ENCODE data around the gene EEIG1.
"Not testable (repeated sequence)": the region's sequence is repeated elsewhere in the genome, so short reads cannot be mapped to it uniquely, and the experiment has no call there.

EEIG1 gene

DNA sequence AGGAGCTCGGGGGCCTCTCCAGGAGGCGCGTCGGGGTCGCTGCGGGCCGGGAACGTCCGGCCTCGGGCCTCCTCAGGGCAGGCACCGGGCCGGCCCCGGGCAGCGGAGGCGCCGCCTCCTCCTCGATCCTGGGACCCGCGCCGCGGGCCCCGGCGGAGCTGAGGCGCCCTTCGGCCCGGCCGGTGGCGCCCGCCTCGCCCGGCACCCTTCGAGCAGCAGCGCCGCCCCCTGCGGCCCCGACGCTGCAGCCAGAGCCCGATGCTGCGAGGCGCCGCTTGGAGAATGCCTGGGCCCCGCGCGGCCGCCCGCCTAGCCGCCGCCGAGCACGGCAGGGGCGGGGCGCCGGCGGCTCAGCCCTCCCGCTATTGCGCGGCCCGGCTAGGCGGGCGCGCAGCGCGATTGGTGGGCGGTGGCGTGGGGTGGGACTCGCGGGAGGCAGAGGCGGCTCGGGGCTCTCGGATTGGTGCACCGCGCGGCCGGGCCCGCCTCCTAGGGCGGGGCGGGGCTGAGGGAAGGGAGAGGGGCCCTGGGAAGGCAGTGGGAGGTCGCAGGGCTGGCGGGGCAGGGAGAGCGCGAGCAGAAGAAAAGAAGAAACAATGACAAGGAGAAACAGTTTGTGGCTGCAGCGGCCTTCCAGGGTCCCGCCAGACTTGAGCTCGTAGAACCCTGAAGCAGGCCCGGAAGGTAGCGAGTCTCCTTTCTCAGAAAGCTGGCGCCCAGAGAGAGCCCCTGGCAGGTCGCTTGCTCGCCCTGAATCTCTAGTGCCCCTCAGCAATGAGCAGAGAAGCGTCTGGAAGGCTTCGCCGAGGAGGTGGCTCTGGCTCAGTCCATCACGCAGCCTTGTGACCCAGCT lies at the start of gene EEIG1:
Gene EEIG1, minus strand, starts transcription at position 284 of the 853 bp plus-strand sequence. CDS start 852 bp downstream, outside the sequence.
- no peak for DNase-seq

DNA sequence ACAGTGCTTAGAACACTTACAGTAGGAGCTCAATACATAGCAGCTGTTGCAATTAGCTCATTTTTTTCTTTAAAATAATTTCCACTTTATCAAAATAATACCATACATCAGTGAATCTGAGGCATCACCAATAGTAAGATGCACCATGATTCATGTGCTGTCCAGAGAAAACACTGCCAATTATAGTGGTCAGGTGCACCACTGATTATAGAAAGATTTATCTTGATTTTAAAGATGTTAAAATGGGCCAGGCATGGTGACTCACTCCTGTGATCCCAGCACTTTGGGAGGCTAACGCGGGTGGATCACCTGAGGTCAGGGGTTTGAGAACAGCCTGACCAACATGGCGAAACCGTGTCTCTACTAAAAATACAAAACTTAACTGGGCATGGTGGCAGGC lies 46.9 kb upstream of the EEIG1 start:
- no peak for DNase-seq

DNA sequence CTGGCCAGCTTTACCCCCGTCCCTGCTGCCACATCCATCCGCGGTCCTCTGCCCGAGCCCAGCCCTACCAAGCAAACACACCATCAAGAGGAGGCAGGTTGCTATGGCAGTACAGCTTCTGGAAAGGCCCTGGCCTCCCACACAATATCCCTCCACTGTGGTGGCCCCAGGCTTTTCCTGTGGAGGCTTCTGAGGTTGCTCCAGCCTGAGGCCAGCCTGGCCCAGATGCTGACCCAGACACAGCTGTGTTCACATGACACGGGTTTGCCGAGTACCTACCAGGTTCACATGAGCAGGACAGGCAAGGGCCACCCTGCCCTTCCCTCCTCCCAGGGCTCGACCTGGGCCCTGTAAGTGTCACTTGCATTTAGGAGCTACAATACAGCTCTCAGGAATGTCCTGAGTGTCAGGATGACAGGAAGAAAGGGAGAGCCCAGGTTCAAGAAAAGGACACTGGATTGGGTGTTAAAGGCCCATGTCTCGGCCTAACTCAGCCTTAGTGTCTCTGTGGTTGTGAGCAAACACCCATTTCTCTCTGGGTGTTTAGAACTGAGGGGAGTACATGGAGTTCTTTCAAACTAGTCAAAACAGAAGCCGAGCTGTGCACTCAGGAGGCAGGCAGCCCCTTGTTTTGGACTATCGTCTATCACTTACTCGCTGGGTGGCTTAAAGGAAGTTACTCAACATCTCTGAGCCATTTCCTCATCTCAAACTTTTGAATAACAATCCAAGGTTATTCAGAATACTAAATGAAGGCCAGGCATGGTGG lies 46.2 kb upstream of the EEIG1 start:
- DNase-seq, result no peak

DNA sequence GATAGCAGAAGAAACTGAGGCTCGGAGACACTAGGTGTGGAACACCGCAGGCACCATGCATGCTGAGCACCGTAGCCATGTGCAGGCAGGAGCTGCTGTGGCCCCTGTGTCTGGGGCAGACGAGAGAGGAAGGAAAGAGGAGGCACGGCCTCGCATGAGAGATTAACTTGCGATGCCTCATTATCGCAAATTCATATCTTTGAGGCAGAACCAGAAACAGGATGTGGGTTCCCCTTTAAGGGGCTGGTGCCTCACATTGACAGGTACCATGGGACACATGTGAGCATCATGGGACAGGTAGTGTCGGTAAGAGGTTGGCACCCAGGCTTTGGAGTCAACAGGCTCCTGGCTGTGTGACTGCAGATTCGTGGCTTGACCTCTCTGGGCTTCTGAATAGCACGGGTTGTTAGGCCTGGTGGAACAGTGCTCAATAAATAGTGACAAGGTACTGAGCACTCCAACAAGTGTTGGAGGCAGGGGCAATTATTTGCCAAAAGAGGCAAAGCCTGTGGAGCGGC lies 45.5 kb upstream of the EEIG1 start:
- no peak for DNase-seq

DNA sequence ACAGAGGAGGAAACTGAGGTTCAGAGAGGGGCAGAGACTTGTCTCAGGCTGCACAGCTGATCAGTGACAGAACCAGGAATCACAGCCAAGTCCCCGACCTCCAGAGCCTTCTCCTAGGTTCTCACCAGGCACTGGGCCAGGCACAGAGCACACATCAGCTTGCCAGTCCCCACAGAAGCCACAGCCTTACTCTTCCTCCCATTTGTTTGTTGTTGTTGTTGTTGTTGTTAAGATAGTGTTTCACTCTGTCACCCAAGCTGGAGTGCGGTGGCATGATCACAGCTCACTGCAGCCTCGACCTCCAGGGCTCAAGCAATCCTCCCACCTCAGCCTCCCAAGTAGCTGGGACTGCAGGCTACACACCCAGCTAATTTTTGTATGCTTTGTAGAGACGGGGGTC lies 44.9 kb upstream of the EEIG1 start:
- no peak for DNase-seq

DNA sequence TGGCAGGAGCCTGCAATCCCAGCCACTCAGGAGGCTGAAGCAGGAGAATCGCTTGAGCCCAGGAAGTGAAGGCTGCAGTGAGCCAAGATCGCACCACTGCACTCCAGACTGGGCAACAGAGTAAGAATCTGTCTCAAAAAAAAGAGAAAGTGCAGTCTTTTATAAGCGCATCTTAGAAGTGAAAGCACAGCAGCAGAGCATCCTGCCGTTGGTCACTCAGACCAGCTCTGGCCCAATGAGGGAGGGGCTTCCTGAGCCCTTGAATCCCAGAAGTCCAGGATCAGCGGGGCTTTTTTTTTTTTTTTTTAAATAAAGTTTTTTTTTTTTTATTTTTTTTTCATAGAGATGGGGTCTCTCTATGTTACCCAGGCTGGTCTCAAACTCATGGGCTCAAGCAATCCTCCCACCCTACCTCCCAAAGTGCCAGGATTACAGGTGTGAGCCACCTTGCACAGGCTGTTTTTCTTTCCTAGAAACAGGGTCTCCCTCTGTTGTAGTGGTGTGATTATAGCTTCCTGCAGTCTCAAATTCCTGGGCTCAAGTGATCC lies 44.0 kb upstream of the EEIG1 start:
- DNase-seq, result no peak

DNA sequence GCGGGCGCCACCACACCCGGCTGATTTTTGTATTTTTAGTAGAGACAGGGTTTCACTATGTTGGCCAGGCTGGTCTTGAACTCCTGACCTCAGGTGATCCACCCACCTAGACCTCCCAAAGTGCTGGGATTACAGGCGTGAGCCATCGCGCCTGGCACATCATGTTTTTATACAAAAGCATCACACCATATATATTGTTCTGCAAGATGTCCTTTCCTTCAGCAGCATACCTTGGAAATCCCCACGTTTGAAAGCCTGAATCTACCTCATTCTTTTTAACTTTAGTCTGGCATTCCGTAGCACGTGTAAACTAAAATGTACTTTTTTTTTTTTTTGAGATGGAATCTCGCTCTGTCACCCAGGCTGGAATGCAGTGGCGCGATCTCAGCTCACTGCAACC lies 42.9 kb upstream of the EEIG1 start:
- not testable (repeated sequence) for DNase-seq

DNA sequence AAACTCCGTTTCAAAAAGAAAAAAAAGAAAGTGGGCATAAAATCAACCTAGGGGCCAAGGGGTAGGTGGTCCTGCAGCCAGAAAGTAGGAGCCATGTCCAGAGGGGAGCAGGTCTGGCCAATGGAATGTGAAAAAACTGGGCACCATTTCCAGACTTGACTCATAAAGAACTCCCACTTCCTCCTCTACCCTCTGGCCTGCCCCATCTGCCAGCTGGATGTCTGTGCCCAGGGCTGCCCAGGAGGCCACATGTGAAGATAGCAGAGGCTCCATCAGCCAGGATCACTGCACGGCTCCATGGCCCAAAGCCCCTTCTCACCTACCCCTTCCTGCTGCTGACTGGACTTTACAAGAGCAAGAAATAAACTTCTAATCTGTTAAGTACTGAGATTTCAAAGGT lies 42.1 kb upstream of the EEIG1 start:
- no peak for DNase-seq

DNA sequence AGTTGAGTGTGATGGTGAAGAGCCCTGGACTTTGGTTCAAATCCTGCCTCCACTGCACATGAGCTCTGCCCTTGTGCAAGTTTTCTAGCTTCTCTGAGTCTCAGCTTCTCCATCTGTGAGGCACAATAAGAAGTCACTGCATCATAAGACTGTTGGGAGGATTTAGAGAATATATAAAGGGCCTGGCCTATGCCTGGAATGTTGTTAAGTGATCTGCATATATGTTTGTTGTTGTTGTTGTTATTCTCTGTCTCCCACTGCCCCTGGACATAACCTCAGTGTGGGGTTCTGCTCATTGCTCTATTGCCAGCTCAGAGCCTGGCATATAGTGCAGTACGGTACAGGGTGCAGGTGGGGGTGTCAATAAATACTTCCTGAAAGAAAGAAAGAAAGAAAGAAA lies 40.3 kb upstream of the EEIG1 start:
- DNase-seq, result no peak

DNA sequence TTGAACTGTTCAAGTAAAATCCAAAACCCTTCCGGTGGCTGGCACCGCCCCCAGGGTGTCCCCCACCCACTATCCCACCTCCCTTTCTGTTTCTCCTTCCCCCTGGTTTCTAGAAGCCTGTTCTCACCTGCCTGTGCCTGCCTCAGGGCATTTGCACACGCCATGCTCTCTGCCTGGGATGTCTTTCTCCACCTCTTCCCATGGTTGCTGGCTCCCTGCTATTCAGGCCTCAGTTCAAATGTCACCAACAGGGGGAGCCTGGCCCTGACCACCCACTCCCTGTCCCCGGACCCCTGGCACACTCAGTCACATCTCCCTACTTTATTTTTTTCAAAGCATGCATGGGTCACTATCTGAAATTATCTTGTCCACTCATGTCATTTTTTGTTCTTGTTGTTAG lies 39.9 kb upstream of the EEIG1 start:
- no peak for DNase-seq

DNA sequence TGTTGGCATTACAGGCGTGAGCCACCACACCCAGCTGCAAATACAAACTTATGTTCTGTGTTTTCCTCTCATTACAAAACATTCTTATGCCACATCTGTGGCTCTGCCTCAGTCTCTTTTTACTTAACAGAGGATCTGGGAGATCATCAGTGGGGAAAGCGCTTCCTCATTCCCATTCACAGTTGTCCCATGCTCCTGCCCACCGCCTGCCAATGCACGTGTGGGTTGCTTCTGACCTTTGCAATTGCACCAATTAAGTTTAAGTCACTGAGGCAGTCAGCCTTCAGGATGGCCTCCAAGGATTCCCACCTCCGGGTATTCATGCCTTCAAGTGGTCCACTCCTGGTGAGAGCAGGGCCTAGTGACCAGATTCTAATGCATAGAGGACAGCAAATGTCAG lies 34.9 kb upstream of the EEIG1 start:
- DNase-seq, result no peak

DNA sequence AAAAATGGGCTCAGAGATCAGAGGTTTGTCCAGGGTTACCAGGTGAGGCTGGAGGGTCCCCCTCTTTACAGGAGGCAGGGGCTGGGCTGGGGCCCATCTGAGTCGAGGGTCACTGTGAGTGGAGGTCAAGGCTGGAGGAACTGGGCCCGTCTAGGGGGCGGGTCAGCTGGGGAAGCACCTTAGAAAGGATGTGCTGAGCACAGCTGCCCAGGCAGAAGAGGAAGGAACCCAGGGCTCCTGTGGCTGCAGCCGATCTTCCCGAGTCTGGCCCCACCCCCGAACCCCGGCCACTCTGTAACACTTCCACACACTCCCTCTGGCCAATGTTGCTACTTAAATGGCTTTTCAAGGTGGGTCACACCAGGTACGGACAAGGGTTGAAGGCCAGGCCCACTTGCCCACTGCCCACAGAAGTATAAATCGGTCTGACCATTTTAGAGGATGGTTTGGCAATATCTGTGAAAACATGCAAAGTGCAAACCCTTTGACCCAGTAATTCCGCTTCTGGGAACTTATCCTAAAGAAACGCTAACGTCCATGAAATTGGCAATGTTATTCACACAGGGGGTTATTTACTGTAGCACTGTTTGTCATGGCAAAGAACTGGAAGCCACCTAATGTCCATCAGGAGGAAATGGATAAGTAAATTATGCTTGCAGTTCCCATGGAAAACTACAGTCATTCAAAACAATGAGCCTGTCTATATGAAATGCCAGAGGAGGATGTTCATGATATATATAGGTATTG lies 30.5 kb upstream of the EEIG1 start:
- no peak for DNase-seq

DNA sequence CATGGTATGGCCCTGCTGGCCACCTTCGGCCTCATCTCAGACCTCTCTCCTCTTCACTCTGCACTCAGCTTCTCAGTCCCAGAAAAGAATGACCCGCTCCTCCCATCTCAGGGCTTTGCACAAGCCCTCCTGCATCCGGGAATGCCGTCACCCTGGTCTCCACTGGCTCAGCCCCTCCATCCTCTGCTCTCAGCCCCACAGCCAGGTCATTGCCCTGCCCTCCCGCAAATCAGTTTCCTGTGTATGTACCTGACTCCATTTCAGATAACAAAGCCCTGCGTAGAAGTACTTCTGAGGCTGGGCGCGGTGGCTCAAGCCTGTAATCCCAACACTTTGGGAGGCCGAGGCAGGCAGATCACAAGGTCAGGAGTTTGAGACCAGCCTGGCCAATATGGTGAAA lies 28.9 kb upstream of the EEIG1 start:
- no peak for DNase-seq

DNA sequence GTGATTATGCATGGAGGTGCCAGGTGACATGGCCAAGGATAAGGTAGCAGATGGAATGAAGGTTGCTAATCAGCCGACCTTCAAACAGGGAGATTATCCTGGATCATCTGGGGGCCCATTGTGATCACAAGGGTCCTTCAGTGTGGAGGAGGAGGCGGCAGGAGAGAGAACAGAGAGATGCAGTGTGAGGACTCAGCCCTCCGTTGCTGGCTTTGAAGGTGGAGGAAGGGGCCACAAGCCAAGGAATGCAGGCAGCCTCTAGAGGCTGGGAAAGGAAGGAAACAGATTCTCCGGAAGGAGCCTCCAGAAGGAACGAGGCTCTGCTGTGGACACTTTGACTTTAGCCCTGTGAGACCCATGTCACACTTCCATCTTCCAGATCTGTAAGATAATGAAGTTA lies 27.4 kb upstream of the EEIG1 start:
- DNase-seq, result no peak

DNA sequence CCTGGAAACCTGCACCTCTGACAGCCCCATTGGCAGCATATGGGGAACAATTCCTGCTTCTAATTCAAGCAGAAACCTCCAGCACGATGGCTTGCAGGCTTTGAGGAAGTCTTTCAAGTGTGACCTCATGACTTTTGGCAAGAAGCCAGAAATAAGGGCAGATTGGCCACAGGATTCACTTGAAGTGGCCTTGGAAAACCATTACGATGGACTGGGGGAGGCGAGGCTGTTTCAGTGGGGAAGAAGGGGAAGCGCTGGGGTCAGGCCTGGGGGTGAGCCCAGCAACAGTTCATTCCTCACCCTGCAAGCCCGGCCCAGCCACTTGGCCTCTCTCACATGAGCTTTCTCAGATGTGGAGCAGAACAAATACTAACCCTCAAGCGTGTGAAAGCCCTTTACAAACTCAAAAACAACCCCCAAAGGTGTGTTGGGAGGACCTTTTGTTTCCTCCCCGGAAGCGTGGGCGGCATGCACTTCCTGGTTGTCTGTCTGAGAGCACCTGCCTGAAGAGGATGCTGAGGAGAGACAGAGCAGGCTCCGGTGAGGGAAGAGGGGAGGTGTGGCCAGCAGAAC lies 26.9 kb upstream of the EEIG1 start:
- no peak for DNase-seq

DNA sequence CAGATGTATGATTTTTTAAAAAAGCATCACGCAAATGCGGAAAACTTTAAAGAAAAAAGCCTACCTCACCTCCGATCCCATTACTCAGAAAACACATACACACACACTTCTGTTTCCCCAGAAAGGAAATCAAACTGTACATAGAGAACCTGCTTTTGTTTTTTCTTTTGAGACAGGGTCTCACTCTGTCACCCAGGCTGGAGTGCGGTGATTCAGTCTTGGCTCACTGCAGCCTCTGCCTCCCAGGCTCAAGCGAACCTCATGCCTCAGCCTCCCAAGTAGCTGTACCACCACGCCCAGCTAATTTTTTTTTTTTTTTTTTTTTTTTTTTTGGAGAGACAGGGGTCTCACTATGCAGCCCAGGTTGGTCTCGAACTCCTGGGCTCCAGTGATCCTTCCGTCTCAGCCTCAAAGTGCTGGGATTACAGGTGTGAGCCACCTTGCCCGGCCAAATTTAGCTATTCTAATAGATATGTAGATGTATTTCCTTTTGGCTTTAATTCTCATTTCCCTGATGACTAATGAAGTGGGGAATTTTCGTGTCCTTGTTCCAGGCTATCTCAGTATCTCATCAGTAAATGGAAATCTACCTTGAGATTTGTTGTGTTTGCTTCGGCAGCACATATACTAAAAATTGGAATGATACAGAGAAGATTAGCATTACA lies 25.7 kb upstream of the EEIG1 start:
- no peak for DNase-seq

DNA sequence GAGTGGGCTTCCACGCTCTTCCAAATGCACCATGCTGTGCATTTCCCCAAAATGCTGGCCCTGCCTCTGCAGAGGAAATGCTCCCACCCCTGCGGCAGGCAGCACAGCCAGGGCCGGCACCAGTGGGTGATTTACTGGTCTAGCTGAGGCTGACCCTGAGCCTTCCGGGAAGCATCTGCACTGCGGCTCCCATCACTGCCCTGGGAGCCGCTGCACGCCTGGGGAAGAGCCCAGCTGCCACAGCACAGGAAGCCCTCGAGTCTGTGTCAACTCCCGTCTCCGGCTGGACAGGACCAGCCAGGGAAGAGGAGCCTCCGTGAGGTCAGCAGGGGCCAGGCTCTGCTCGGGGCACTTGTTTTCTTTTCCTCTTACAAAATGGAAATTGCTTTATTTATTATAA lies 25.1 kb upstream of the EEIG1 start:
- no peak for DNase-seq

DNA sequence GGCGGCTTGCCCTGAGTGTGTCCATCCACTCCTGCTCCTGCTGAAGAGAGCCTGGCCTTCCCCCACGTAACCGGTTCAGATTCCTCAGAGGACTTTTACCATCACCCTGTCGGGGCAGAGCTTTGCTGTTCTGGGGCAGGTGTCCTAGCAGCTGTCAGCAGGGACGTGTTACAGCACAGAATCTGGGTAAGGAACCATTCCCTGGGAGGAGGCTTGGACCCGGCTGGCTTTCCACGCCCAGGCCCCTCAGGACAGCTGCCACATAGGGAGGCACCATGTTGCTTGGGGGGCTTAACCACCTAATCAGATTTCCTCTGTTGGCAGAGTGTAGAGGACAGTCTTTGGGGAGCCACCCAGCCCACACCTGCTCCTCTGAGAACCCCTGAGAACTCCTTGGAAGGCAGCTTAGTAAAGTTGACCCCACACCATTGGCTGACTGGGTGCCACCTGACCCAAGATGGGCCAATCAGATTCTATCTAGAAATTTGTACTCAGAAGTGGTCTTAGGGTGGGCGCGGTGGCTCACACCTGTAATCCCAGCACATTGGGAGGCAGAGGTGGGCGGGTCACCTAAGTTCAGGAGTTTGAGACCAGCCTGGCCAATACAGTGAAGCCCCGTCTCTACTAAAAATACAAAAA lies 23.3 kb upstream of the EEIG1 start:
- no peak for DNase-seq

DNA sequence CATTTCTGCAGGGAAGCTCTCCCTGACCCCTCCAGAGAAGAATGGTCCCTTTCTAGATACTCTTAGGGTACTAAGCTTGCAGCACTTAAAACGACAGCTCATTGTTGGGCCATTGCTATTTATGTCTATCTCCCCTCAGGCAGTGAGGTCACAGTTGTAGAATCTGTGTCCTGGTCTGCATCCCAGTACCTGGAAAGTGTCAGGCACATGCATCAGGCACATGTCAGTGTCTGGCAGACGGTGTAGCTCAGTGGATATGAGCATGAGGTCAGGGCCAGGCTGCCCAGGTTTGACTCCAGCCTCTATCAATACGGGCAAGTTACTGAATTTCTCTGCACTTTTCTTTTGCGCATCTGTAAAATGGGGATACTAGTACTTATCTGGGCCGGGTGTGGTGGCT lies 22.2 kb upstream of the EEIG1 start:
- DNase-seq, result no peak

DNA sequence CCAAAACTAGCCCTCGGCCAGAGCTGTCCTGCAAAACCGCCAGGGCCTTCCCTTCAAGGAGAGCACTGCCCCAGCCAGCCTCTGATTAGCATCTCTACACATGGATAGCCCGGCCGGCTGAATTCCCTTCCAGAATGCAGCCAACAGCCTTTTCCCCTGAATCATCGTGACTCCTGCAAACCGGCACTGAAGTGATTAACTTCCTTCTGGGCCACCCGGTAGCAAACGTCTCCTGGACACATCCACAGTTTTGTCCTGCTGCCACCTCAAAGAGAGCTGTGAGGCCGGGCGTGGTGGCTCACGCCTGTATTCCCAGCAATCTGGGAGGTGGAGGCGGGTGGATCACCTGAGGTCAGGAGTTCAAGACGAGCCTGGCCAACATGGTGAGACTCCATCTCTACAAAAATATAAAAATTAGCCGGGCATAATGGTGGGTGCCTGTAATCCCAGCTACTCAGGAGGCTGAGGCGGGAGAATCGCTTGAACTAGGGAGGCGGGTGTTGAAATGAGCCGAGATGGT lies 21.1 kb upstream of the EEIG1 start:
- no peak for DNase-seq

DNA sequence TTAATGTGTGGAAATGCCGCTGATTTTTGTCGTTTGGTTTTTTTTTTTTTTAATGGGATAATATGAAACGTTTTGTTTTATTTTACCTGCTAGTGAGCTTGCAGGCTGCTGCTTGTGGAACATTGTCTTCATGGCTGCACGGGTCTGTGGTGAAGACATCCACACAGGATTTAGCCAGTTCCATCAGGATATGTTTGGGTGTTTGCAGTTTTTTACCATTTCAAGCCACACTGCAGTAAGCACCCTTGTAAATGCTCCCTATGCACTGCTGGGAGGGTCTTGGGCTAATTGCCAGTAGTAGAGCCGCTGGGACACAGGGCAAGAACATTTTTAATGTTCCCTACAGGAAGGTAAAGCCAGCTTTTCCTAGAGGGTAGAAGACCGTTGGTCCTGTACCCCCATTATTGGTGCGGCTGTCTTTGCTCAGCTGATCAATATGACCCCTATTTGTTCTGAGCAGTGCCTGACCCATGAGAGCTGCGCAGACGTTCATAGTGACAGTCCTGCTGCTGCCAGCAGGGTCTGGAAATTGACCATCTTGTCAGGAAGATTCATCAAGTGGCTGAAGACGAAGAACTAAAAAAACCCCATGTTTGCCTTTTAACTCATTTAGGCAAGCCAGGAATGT lies 20.5 kb upstream of the EEIG1 start:
- DNase-seq, result no peak

Measured in cortex of kidney (tissue), 1 donor.